Measurements from ENCODE around the gene JAK3.

DNA sequence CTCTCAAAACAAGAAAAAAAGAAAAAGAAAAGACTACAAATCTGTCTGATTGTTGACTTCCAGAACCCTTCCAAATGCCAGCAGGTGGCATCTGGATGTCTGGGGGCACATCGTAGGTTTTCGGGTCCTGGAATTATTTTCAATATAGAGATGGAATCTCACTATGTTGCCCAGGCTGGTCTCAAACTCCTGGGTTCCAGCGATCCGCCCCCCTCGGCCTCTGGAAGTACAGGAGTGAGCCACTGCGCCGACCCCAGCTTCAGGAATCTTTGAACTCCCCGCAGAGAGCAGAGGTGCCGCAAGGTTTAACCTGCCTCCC lies 53.4 kb downstream of the JAK3 start:
- TF ChIP-seq CTCF (IDR thresholded peaks at IDR 0.05) (no peak), EP300 (IDR thresholded peaks at IDR 0.05) (no peak)
